Stimulated activated naive CD8-positive, alpha-beta T cell treated with anti-CD3 and anti-CD28 coated beads, Interleukin-15, Interleukin-2, amounts not matched to agents 100 ng/mL and 50 ng/mL, for 24 hours (primary cell): ENCODE measurements around the gene SPTB.

Source experiments
- H3K27ac Mint-ChIP-seq: one replicate; pipeline ENCODE4 v1.8.0; 2021; ENCODE audit warnings: mild to moderate bottlenecking, mixed read lengths
- H3K27me3 Mint-ChIP-seq: one replicate; pipeline ENCODE4 v1.8.0; 2021; ENCODE audit warnings: mixed read lengths
- H3K36me3 Mint-ChIP-seq: one replicate; pipeline ENCODE4 v1.8.0; 2021; ENCODE audit warnings: low read depth, mixed read lengths
- H3K4me1 Mint-ChIP-seq: one replicate; pipeline ENCODE4 v1.8.0; 2021; ENCODE audit warnings: low read depth, mixed read lengths
- H3K4me3 Mint-ChIP-seq: one replicate; pipeline ENCODE4 v1.8.0; 2021; ENCODE audit warnings: mild to moderate bottlenecking, mixed read lengths
- H3K9me3 Mint-ChIP-seq: one replicate; pipeline ENCODE4 v1.8.0; 2021; ENCODE audit warnings: mixed read lengths

SPTB gene

GRCh38 chr14:64758691-64759554, 120.8 kb downstream of the SPTB start:
- H3K27me3 Mint-ChIP-seq: no peaks in the 10 kb centered on the region
- peaks cover 19% of the 10 kb centered on the region for H3K4me1 Mint-ChIP-seq
- H3K9me3 Mint-ChIP-seq: no peaks in the 10 kb centered on the region
- no peak overlapping the region for H3K4me3 Mint-ChIP-seq
- no peaks in the 10 kb centered on the region for H3K36me3 Mint-ChIP-seq
- H3K27ac Mint-ChIP-seq: no peak overlapping the region

DNA sequence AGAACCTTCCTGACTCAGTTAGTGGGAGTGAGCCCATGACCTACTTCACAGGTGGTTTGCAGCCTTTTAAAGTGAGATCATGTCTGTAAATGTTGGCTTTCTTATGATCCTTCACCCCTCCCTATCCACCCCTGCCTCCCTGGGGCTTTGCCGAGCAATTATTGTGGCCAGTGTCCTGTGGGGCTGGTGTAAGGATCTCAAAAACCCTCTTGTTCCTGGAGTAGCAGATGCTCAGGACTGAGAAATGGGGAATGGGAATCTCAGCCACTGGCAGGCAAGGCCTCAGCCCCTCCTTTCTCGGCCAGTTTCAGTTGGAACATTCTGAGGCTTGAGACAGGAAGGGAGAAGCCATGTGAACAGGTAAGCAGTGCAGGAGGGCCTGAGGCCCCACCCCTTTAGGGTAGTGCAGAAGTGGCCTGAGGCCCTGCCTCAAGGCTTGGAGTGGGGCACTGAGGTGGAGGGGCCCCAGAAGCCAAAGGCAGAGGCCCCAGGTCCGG, 121.6 kb downstream of the SPTB start:
- Mint-ChIP-seq H3K36me3 (no peaks in the 10 kb centered on the region), H3K9me3 (no peaks in the 10 kb centered on the region), H3K27ac (no peak overlapping the region), H3K27me3 (no peaks in the 10 kb centered on the region), H3K4me3 (no peak overlapping the region), H3K4me1 (peaks cover 15% of the 10 kb centered on the region)

GRCh38 chr14:64757601-64758000, 122.1 kb downstream of the SPTB start:
- Mint-ChIP-seq H3K9me3 (no peaks in the 10 kb centered on the region), H3K27me3 (no peaks in the 10 kb centered on the region), H3K36me3 (no peaks in the 10 kb centered on the region), H3K4me1 (peaks cover 15% of the 10 kb centered on the region), H3K27ac (no peak overlapping the region), H3K4me3 (no peak overlapping the region)

DNA sequence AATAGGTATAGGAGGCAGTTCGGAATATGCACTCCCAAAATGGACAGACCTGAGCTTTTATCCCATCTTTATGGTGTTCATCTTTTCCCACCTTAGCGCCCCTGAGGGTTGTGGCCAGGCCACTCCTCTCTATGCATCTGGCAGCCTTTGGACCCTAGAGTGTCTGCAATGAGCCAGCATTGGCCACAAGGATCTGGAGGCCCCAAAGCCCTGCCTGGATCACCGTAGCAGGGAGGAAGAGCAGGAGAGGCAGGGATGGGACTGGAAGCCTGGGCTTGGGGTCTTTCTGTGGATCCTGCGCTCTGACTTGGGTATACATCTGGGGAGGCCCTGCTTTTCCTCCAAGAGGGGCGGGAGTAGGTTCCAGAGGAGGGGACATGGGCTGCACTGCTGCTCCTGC, 123.0 kb downstream of the SPTB start:
- Mint-ChIP-seq H3K36me3 (no peaks in the 10 kb centered on the region), H3K4me1 (peaks cover 10% of the 10 kb centered on the region), H3K4me3 (no peak overlapping the region), H3K9me3 (no peaks in the 10 kb centered on the region), H3K27ac (no peak overlapping the region), H3K27me3 (no peaks in the 10 kb centered on the region)

GRCh38 chr14:64755781-64756221, 123.9 kb downstream of the SPTB start:
- no peaks in the 10 kb centered on the region for H3K27me3 Mint-ChIP-seq
- H3K4me3 Mint-ChIP-seq: no peak overlapping the region
- H3K4me1 Mint-ChIP-seq: peaks cover 9% of the 10 kb centered on the region
- no peaks in the 10 kb centered on the region for H3K36me3 Mint-ChIP-seq
- no peak overlapping the region for H3K27ac Mint-ChIP-seq
- H3K9me3 Mint-ChIP-seq: no peaks in the 10 kb centered on the region

DNA sequence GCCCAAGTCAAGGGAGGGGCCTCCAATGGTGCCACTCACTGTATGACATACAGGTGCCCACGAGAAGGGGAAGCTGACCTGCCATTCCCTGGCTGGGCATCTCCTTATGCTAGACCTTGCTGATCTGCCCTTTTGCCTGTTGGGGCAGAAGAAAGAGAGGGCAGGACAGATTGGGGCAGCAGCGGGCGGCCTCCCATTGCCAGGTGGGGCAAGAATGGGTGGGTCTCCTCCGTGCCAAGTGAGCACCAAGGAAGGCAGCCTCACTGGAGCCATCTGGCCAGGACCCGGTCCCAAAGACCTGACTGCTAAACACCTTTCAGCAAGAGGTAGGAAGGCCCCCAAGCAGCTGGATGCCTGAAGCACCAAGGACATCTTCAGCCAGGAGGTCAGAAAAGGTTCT, 125.0 kb downstream of the SPTB start:
- H3K4me1 Mint-ChIP-seq: peaks cover 8% of the 10 kb centered on the region
- no peak overlapping the region for H3K27ac Mint-ChIP-seq
- H3K27me3 Mint-ChIP-seq: no peaks in the 10 kb centered on the region
- no peaks in the 10 kb centered on the region for H3K9me3 Mint-ChIP-seq
- no peak overlapping the region for H3K4me3 Mint-ChIP-seq
- no peaks in the 10 kb centered on the region for H3K36me3 Mint-ChIP-seq

DNA sequence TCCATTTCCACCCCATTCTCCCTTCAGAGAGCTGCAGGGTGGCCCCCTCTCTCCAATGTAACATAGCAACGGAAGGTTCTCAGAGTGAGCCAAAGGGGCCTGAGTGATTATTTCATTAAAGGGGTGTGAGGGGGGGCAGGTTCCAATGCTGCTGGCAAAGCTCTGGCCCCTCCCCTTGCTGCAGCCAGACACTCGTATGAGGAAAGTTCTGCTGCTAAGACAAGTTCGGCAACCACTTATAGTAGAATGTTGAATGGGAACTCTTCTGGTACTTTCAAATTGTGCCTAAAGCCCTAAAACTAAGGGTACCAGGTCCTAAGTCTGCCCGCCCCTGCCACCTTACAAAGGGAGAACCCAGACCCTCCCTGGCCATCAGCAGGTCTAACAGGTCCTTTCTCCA, 125.7 kb downstream of the SPTB start:
- H3K36me3 Mint-ChIP-seq: no peaks in the 10 kb centered on the region
- no peak overlapping the region for H3K27ac Mint-ChIP-seq
- H3K4me1 Mint-ChIP-seq: peaks cover 6% of the 10 kb centered on the region
- H3K27me3 Mint-ChIP-seq: no peaks in the 10 kb centered on the region
- H3K4me3 Mint-ChIP-seq: no peak overlapping the region
- H3K9me3 Mint-ChIP-seq: no peaks in the 10 kb centered on the region

- Mint-ChIP-seq H3K9me3 (no peaks in the 10 kb centered on the region), H3K4me3 (no peak overlapping the region), H3K27me3 (no peaks in the 10 kb centered on the region), H3K27ac (no peak overlapping the region), H3K36me3 (no peaks in the 10 kb centered on the region), H3K4me1 (peaks cover 6% of the 10 kb centered on the region)
Observed at GRCh38 chr14:64753374-64753773, 126.3 kb downstream of the SPTB start.

DNA sequence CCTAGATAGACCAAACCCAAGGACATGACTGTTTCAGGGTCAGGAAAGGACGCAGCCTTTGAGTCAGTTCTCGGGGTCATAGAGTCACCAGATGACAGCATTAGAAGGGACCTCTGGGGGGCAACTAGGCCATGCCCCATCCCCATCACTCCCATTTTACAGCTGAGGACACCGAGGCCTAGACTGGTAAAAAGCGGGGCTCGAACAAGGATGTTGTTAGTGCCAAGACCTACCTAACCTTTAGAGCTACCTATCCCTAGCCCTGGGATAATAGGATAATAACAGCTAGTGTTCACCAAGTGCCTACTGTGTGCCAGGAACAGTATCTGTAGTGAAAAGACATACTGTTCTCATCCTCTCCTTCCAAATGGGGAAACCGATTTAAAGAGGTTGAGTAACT, 126.8 kb downstream of the SPTB start:
- Mint-ChIP-seq H3K36me3 (no peaks in the 10 kb centered on the region), H3K9me3 (no peaks in the 10 kb centered on the region), H3K27me3 (no peaks in the 10 kb centered on the region), H3K4me1 (peaks cover 6% of the 10 kb centered on the region), H3K27ac (no peak overlapping the region), H3K4me3 (no peak overlapping the region)

- H3K9me3 Mint-ChIP-seq: no peaks in the 10 kb centered on the region
- H3K36me3 Mint-ChIP-seq: no peaks in the 10 kb centered on the region
- no peak overlapping the region for H3K27ac Mint-ChIP-seq
- no peak overlapping the region for H3K4me3 Mint-ChIP-seq
- H3K4me1 Mint-ChIP-seq: no peaks in the 10 kb centered on the region
- no peaks in the 10 kb centered on the region for H3K27me3 Mint-ChIP-seq
Observed at GRCh38 chr14:64748995-64749714, 130.6 kb downstream of the SPTB start.

DNA sequence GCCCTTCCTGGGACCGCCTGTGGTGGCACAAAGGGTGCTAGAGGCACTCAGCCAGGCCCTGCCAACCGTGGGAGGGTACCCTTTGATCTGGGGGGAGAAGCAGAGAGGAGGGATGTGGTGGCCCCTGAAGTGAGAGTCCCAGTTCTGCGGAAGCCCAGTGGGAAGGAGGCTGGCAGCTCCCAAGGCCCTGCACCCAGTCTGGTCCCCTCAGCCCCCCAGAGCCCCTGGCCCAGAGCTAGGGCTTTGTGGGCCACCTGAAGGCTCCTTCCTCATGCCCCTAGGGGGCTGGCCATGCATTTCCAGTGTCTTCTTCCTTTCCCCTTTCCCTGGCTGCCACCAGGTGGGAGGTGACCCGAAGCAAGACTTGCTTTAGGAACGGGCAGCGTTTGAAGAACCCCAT, 131.2 kb downstream of the SPTB start:
- H3K36me3 Mint-ChIP-seq: no peaks in the 10 kb centered on the region
- H3K9me3 Mint-ChIP-seq: no peaks in the 10 kb centered on the region
- H3K4me1 Mint-ChIP-seq: no peaks in the 10 kb centered on the region
- H3K27me3 Mint-ChIP-seq: no peaks in the 10 kb centered on the region
- H3K27ac Mint-ChIP-seq: no peak overlapping the region
- H3K4me3 Mint-ChIP-seq: no peak overlapping the region

- Mint-ChIP-seq H3K4me3 (no peak overlapping the region), H3K27ac (no peak overlapping the region), H3K9me3 (no peaks in the 10 kb centered on the region), H3K27me3 (no peaks in the 10 kb centered on the region), H3K4me1 (no peaks in the 10 kb centered on the region), H3K36me3 (no peaks in the 10 kb centered on the region)
Observed at GRCh38 chr14:64747327-64747726, 132.4 kb downstream of the SPTB start.

DNA sequence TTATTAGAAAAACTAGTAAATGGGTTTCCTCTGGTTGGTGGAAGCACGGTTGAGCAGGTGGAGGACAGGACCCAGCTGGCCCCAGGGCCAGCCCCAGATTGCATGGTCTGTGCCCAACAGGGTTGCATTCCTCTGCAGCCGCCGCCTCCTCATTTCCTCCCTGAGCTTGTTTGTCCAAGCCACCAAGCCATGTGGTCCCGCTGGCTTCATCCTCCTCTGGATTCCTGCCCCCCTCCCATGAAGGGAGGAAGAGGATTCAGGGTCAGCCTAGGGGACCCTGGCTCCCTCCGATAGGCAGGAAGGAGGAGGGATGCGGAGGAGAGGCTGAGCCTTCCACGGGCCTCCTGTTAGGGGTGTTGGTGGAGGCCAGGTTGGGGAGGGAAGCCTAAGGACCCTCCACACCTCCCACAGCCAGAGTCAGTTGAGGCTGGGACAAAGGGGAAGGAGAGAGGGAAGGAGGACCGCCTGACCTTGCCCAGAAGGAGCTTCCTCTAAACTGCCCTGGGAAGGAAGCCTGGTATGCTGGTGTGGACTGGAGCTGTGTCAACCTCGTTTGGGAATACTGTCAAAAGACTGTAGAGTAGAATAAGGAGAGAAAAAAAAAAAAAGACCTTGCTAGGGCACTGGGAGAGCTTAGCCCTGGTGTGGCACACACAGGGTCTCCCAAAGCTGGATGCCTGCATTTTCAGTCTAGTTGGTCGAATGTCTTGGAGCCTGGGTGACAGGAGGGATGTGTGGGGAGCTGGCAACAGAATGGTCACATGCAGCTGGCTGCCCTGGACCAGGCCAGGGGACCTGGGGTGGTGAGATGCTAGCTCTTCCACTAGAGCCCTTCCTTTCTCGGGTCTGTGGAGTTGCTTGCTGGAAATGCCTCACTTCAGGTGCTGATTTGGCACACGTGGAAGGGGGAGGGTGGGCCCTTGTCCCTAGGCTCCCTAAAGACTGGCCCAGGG, 133.1 kb downstream of the SPTB start:
- no peaks in the 10 kb centered on the region for H3K27me3 Mint-ChIP-seq
- H3K4me3 Mint-ChIP-seq: no peak overlapping the region
- H3K4me1 Mint-ChIP-seq: no peaks in the 10 kb centered on the region
- no peaks in the 10 kb centered on the region for H3K36me3 Mint-ChIP-seq
- H3K9me3 Mint-ChIP-seq: no peaks in the 10 kb centered on the region
- no peak overlapping the region for H3K27ac Mint-ChIP-seq

DNA sequence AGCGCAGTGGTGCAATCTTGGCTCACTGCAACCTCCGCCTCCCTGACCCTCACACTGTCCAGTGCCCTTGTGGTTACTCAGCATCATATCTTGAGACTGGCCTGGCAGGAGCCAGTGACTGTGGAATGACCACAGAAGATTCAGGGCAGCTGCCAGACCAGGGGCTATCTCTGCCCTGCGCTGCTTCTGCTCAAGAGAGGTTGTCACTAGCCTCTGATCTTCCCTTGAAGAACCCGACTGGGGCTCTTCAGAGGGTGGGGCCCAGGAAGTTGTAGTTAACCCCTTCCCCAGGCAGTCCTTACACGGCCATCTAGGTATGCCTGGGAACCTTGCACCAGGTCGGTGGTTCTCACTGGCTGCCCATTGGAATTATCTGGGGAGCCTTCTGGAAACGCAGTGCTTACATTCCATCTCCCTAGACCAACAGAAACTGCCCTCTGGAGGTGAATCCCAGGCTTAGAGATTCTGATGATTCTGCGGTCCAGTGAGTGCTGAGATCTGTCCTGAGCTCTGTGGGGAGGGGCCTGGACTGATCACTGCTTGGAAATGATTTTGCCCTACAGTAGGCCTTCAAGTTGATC, 134.1 kb downstream of the SPTB start:
- Mint-ChIP-seq H3K27me3 (no peaks in the 10 kb centered on the region), H3K27ac (no peak overlapping the region), H3K9me3 (no peaks in the 10 kb centered on the region), H3K36me3 (no peaks in the 10 kb centered on the region), H3K4me3 (no peak overlapping the region), H3K4me1 (no peaks in the 10 kb centered on the region)
